Astrocyte (in vitro differentiated cells and primary cell): Measurements from ENCODE around the gene CYP27A1. TPM values are rescaled to one million over a fixed set of nuclear protein-coding genes. Genes with fewer than 3 reads are reported as not detected.

Source experiments
- DNase-seq: peaks from one replicate; pipeline ENCODE4 v3.0.0-alpha.2; 2010; ENCODE audit warnings: low read depth
- FAIRE-seq: peaks from 2 replicates; lab custom pipeline; 2011; peaks lifted over from hg19 to GRCh38; lab: Jason Lieb, UNC
- H2AFZ ChIP-seq: 2 replicates; pipeline ENCODE4 v1.6.0; 2012; ENCODE audit warnings: low read depth, low read length, inconsistent platforms
- H3K27ac ChIP-seq: 2 replicates; pipeline ENCODE4 v1.5.1; 2011; ENCODE audit warnings: low read depth, low read length, inconsistent platforms
- H3K27me3 ChIP-seq: 2 replicates; pipeline ENCODE4 v1.6.0; 2011; ENCODE audit warnings: low read length, inconsistent platforms; ENCODE audit not compliant: insufficient read depth
- H3K36me3 ChIP-seq: 2 replicates; pipeline ENCODE4 v1.5.1; 2011; ENCODE audit warnings: low read length, inconsistent platforms; ENCODE audit not compliant: insufficient read depth
- H3K4me1 ChIP-seq: 2 replicates; pipeline ENCODE4 v1.5.1; 2011; ENCODE audit warnings: low read length, inconsistent platforms; ENCODE audit not compliant: insufficient read depth
- H3K4me2 ChIP-seq: 2 replicates; pipeline ENCODE4 v1.6.0; 2012; ENCODE audit warnings: low read length, inconsistent platforms
- H3K4me3 ChIP-seq: 2 replicates; pipeline ENCODE4 v1.5.1; 2011; ENCODE audit warnings: low read depth, mild to moderate bottlenecking, low read length, inconsistent platforms; ENCODE audit not compliant: insufficient read depth
- H3K79me2 ChIP-seq: 2 replicates; pipeline ENCODE4 v1.6.0; 2012; ENCODE audit warnings: mild to moderate bottlenecking, low read length, inconsistent platforms; ENCODE audit not compliant: insufficient read depth
- H3K9ac ChIP-seq: 2 replicates; pipeline ENCODE4 v1.6.0; 2012; ENCODE audit warnings: mild to moderate bottlenecking, low read length, inconsistent platforms
- H3K9me3 ChIP-seq: 2 replicates; pipeline ENCODE4 v1.5.1; 2012; ENCODE audit warnings: low read depth, mild to moderate bottlenecking, low read length, inconsistent platforms; ENCODE audit not compliant: insufficient read depth
- H4K20me1 ChIP-seq: 2 replicates; pipeline ENCODE4 v1.6.0; 2012; ENCODE audit warnings: low read length, inconsistent platforms; ENCODE audit not compliant: insufficient read depth
- H3K27ac Mint-ChIP-seq: one replicate; pipeline ENCODE4 v1.8.0; 2021; ENCODE audit warnings: mild to moderate bottlenecking, mixed read lengths; ENCODE audit not compliant: unreplicated experiment
- H3K27me3 Mint-ChIP-seq: one replicate; pipeline ENCODE4 v1.8.0; 2021; ENCODE audit warnings: low read depth, mixed read lengths; ENCODE audit not compliant: unreplicated experiment
- H3K36me3 Mint-ChIP-seq: one replicate; pipeline ENCODE4 v1.8.0; 2021; ENCODE audit warnings: low read depth, mixed read lengths; ENCODE audit not compliant: unreplicated experiment
- H3K4me1 Mint-ChIP-seq: one replicate; pipeline ENCODE4 v1.8.0; 2021; ENCODE audit warnings: low read depth, mixed read lengths; ENCODE audit not compliant: unreplicated experiment
- H3K4me3 Mint-ChIP-seq: one replicate; pipeline ENCODE4 v1.8.0; 2021; ENCODE audit warnings: mild to moderate bottlenecking, moderate library complexity, mixed read lengths; ENCODE audit not compliant: unreplicated experiment
- H3K9me3 Mint-ChIP-seq: one replicate; pipeline ENCODE4 v1.8.0; 2021; ENCODE audit warnings: mild to moderate bottlenecking, mixed read lengths; ENCODE audit not compliant: unreplicated experiment
- EZH2 ChIP-seq: IDR thresholded peaks from 2 replicates; pipeline ENCODE4 v1.6.1; 2012; ENCODE audit warnings: mild to moderate bottlenecking, low read length, inconsistent platforms; ENCODE audit not compliant: insufficient read depth
- total RNA-seq: library from RNA; stranded (reverse); gene quantifications from 2 replicates; pipeline ENCODE4 v1.2.1, GENCODE V29; 2021
- TF ChIP-seq, protein P1 (sequence below): IDR thresholded peaks from 2 replicates; pipeline ENCODE4 v1.5.1; 2011; ENCODE audit warnings: low read depth, mild to moderate bottlenecking, inconsistent platforms, low read length, moderate library complexity; ENCODE audit not compliant: insufficient read depth

The CYP27A1 gene
- total RNA-seq, 1 donor from 2014 or later: 3.9 TPM

DNA sequence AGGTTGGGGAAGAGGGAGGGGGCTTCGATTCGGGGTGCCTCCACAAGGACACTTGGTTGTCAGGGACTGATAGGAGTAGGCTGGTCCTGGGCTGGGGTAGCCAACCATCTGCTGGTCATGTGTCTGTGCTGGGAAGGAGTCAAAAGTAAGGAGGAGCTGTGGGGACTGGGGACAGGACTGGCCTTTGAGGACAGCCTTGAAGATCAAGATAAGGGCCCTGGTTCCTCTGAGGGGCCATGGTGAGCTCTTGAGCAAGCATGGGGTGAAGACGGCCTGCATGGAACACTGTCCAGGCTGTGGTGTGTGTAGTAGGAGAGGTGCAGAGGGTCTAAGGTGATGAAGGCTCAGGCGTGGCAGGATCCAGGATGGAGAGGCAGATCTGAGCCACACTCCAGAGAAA is 1.7 kb downstream of the CYP27A1 start:
- DNase-seq (no peak), FAIRE-seq (no peak)
- Mint-ChIP-seq H3K27me3 (peaks cover 18% of the 10 kb centered on the region), H3K9me3 (peaks cover 4% of the 10 kb centered on the region), H3K4me1 (no peaks in the 10 kb centered on the region), H3K4me3 (no peak overlapping the region), H3K27ac (no peak overlapping the region), H3K36me3 (peaks cover 6% of the 10 kb centered on the region)
- Histone ChIP-seq H3K9ac (no peak overlapping the region), H3K4me2 (no peak overlapping the region), H3K27me3 (peaks cover 4% of the 10 kb centered on the region), H2AFZ (no peak overlapping the region), H3K9me3 (no peaks in the 10 kb centered on the region), H3K4me1 (peaks cover 12% of the 10 kb centered on the region), H3K4me3 (no peak overlapping the region), H3K27ac (no peak overlapping the region), H4K20me1 (no peaks in the 10 kb centered on the region), H3K36me3 (no peaks in the 10 kb centered on the region), H3K79me2 (no peaks in the 10 kb centered on the region)
- TF ChIP-seq EZH2: no peak
- TF ChIP-seq, protein P1, sequence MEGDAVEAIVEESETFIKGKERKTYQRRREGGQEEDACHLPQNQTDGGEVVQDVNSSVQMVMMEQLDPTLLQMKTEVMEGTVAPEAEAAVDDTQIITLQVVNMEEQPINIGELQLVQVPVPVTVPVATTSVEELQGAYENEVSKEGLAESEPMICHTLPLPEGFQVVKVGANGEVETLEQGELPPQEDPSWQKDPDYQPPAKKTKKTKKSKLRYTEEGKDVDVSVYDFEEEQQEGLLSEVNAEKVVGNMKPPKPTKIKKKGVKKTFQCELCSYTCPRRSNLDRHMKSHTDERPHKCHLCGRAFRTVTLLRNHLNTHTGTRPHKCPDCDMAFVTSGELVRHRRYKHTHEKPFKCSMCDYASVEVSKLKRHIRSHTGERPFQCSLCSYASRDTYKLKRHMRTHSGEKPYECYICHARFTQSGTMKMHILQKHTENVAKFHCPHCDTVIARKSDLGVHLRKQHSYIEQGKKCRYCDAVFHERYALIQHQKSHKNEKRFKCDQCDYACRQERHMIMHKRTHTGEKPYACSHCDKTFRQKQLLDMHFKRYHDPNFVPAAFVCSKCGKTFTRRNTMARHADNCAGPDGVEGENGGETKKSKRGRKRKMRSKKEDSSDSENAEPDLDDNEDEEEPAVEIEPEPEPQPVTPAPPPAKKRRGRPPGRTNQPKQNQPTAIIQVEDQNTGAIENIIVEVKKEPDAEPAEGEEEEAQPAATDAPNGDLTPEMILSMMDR: no peak

DNA sequence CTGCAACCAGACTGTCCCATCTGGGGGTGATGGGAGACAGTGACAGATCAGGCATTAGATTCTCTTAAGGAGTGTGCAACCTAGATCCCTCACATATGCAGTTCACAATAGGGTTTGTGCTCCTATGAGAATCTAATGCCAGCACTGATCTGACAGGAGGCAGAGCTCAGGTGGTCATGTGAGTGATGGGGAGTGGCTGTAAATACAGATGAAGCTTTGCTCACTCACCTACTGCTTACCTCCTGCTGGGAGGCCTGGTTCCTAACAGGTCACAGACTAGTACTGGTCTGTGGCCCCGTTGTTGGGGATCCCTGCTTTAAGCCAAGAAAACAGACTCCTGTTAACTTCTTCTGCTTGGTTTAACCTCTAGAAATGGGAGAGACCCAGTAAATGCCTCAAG is 3.2 kb downstream of the CYP27A1 start:
- Histone ChIP-seq H3K4me3 (no peak overlapping the region), H2AFZ (no peak overlapping the region), H3K9ac (no peak overlapping the region), H3K79me2 (no peaks in the 10 kb centered on the region), H3K27me3 (peaks cover 4% of the 10 kb centered on the region), H4K20me1 (no peaks in the 10 kb centered on the region), H3K36me3 (no peaks in the 10 kb centered on the region), H3K4me2 (no peak overlapping the region), H3K27ac (no peak overlapping the region), H3K4me1 (peaks cover 12% of the 10 kb centered on the region), H3K9me3 (no peaks in the 10 kb centered on the region)
- Mint-ChIP-seq H3K4me1 (no peaks in the 10 kb centered on the region), H3K9me3 (peaks cover 4% of the 10 kb centered on the region), H3K27ac (no peak overlapping the region), H3K4me3 (no peak overlapping the region), H3K27me3 (peaks cover 18% of the 10 kb centered on the region), H3K36me3 (peaks cover 6% of the 10 kb centered on the region)
- no peak for FAIRE-seq
- DNase-seq: no peak
- no peak for TF ChIP-seq EZH2
- TF ChIP-seq, protein P1: no peak

DNA sequence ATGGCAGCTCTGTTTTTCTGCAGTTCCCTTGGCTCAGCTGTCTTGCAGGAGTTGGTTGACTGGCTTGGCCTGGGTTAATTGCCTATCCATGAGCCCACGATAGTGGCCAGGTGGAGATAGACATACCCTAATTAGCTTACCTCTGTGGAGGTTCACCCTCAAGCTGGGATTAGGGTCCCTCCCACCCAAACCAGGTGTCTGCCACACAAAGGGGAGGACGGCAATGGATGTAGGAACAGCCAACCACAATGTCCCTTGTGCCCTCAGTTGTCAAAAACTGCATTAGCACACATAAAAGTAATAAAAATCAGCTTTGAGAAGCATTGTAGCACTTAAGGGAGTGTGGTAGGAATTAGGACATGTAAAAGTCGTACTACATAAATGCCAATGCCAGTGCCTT is 4.2 kb downstream of the CYP27A1 start:
- peaks cover 16% of the 10 kb centered on the region for H3K27me3 Mint-ChIP-seq
- peaks cover 6% of the 10 kb centered on the region for H3K36me3 Mint-ChIP-seq

More for the DNA sequence above, 4.2 kb downstream of the CYP27A1 start:
- no peak overlapping the region for H2AFZ ChIP-seq
- no peaks in the 10 kb centered on the region for H3K4me1 Mint-ChIP-seq
- H3K4me3 ChIP-seq: no peak overlapping the region
- H3K4me2 ChIP-seq: no peak overlapping the region
- H3K4me1 ChIP-seq: peaks cover 11% of the 10 kb centered on the region
- H3K9ac ChIP-seq: no peak overlapping the region
- no peak overlapping the region for H3K27ac Mint-ChIP-seq
- TF ChIP-seq EZH2: no peak
- TF ChIP-seq, protein P1: no peak
- no peaks in the 10 kb centered on the region for H4K20me1 ChIP-seq
- no peak overlapping the region for H3K4me3 Mint-ChIP-seq
- H3K36me3 ChIP-seq: no peaks in the 10 kb centered on the region
- H3K9me3 ChIP-seq: no peaks in the 10 kb centered on the region
- DNase-seq: no peak
- H3K79me2 ChIP-seq: no peaks in the 10 kb centered on the region
- no peak overlapping the region for H3K27ac ChIP-seq
- peaks cover 4% of the 10 kb centered on the region for H3K9me3 Mint-ChIP-seq
- peaks cover 4% of the 10 kb centered on the region for H3K27me3 ChIP-seq
- no peak for FAIRE-seq
